Effector CD8-positive, alpha-beta T cell (primary cell): ENCODE results near the gene HRC.

Experiments
- DNase-seq: peaks from one replicate; lab custom pipeline; 2025; lab: John Stamatoyannopoulos, UW

The HRC gene

GRCh38 chr19:49114630-49115363 is 40.4 kb downstream of the HRC start:
- peak; percentile 31 for DNase-seq

GRCh38 chr19:49113762-49114629 is 41.2 kb downstream of the HRC start, which contains the start of gene LIN7B:
TSS of gene LIN7B (plus strand) at chr19:49114370. CDS start at chr19:49114405, 35 bp downstream.
- DNase-seq = peak; percentile 62

- no peak for DNase-seq
Observed at GRCh38 chr19:49111218-49111998, 43.8 kb downstream of the HRC start.

GRCh38 chr19:49110567-49110966 is 44.6 kb downstream of the HRC start:
- no peak for DNase-seq

GRCh38 chr19:49109569-49110233 is 45.5 kb downstream of the HRC start:
- DNase-seq = no peak

- no peak for DNase-seq
Observed at GRCh38 chr19:49109051-49109450, 46.1 kb downstream of the HRC start.

- DNase-seq = no peak
Observed at GRCh38 chr19:49107625-49108459, 47.4 kb downstream of the HRC start.

- DNase-seq = peak; percentile 50
Observed at GRCh38 chr19:49106648-49107135, 48.5 kb downstream of the HRC start.

GRCh38 chr19:49104229-49104864 is 50.8 kb downstream of the HRC start:
- DNase-seq = no peak

GRCh38 chr19:49103331-49104085 is 51.7 kb downstream of the HRC start:
- DNase-seq = no peak

GRCh38 chr19:49102303-49102702 is 52.9 kb downstream of the HRC start:
- DNase-seq = no peak
